ENCODE data around the gene SLC35F2. TPM values are rescaled to one million over a fixed set of nuclear protein-coding genes. Genes with fewer than 3 reads are reported as not detected.

Gene SLC35F2
- total and polyA plus RNA-seq, 2 of the 8 experiments (the other 6 are each of a cell fraction or from before 2014, with no cell fraction given): 15.1 to 29.7 TPM

DNA sequence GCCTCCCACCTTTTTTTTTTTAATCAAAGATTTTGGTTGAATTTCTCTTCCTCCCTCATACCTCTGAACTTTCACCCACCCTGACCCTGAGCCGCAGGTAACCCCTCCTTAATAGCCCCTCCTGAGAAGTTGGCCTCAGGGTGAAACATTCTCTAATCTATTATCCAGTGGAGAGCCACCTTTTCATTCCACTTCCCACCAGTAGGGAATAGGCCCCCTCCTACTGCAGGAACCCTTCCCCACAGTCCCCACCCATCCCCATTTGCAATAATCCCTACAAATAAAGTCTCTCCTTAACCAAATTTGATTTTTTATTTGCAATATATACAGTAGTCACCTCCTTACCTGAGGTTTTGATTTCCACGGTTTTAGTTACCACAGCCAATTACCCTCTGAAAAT lies 2.1 kb upstream of the SLC35F2 start:
- Histone ChIP-seq H2AK5ac (ENCODE audit: low read depth, low read length) (no peak overlapping the region), H2BK20ac (ENCODE audit: low read length) (no peak overlapping the region), H3K23ac (ENCODE audit: insufficient read length) (no peak overlapping the region), H2AFZ (ENCODE audit: low read length) (no peak overlapping the region), H3K36me3 (ENCODE audit: control insufficient read depth in 2 of 4, insufficient read depth in 4 of 4, low read length in 3 of 4) (no peaks in the 10 kb centered on the region), H3K14ac (ENCODE audit: insufficient read length) (no peak overlapping the region), H4K91ac (replicated peaks; ENCODE audit: insufficient read length, low read length) (no peak overlapping the region), H3K79me1 (ENCODE audit: low read depth, low read length) (peaks cover 3% of the 10 kb centered on the region; the same call in 1 of the 2 replicates), H3K9me3 (ENCODE audit: insufficient read depth in 2 of 2, low read depth in 1 of 2, low read length in 1 of 2) (no peaks in the 10 kb centered on the region), H3K56ac (replicated peaks; ENCODE audit: insufficient read length, low read depth, low read length) (no peak overlapping the region), H3K27me3 (replicated peaks in 1 of 4; ENCODE audit: control insufficient read depth in 3 of 4, extremely low read depth in 1 of 4, insufficient read depth in 3 of 4, low read length in 3 of 4) (peaks cover 0 to 9% (median 5%) of the 10 kb centered on the region in 4 experiments; a peak in 4 of 7 replicates), H3K4me3 (ENCODE audit: extremely low read depth in 1 of 4, insufficient read depth in 2 of 4, low read depth in 3 of 4, low read length in 4 of 4) (no peak overlapping the region), H4K5ac (ENCODE audit: insufficient read length, low read depth, low read length) (no peak overlapping the region), H3K27ac (ENCODE audit: low read depth, low read length) (no peak overlapping the region), H2BK5ac (ENCODE audit: low read depth, low read length) (no peak overlapping the region), H4K8ac (ENCODE audit: extremely low read depth, insufficient read depth, low read length) (no peak overlapping the region), H3K79me2 (ENCODE audit: control insufficient read depth in 1 of 2, insufficient read depth in 2 of 2, low read length in 2 of 2) (peaks cover 0 to 17% of the 10 kb centered on the region in 2 experiments; a peak in 2 of 4 replicates), H3K4me1 (replicated peaks in 1 of 4; ENCODE audit: control insufficient read depth in 3 of 4, insufficient read depth in 4 of 4, low read length in 3 of 4) (peaks cover 2 to 6% (median 5%) of the 10 kb centered on the region in 4 experiments; a peak in 4 of 7 replicates), H3K4ac (replicated peaks; ENCODE audit: insufficient read length, low read depth, low read length) (no peak overlapping the region), H3K9ac (replicated peaks in 1 of 4; ENCODE audit: extremely low read depth in 1 of 4, low read depth in 3 of 4, low read length in 3 of 4) (no peak overlapping the region), H2BK120ac (replicated peaks; ENCODE audit: low read depth, low read length) (no peak overlapping the region), H4K20me1 (replicated peaks in 1 of 2; ENCODE audit: control insufficient read depth in 1 of 2, insufficient read depth in 2 of 2, low read length in 2 of 2) (no peaks in the 10 kb centered on the region), H2BK12ac (ENCODE audit: low read depth, low read length) (no peak overlapping the region), H3K4me2 (ENCODE audit: insufficient read depth in 1 of 2, low read depth in 2 of 2, low read length in 2 of 2) (no peak overlapping the region), H3K23me2 (ENCODE audit: low read depth, low read length) (peaks cover 18% of the 10 kb centered on the region), H2BK15ac (ENCODE audit: low read length) (no peak overlapping the region), H3K18ac (ENCODE audit: extremely low read depth, low read length) (no peak overlapping the region)
- FAIRE-seq (no peak), DNase-seq (ENCODE audit: low read depth in 1 of 2, low spot score in 2 of 2) (no peak)
- ChIA-PET CTCF (ENCODE audit: partially characterized antibody) (interaction anchor here (1.1 kb wide), 1 partner anchor 768 kb away, joined by 3 read pairs; no protein-coding TSS in a partner anchor), POLR2A (ENCODE audit: partially characterized antibody) (interaction anchor here (1.1 to 1.2 kb wide), 2 partner anchors 8 to 148 kb away, joined by 3 read pairs; partner anchors contain the start of gene CUL5)
- WGBS, 2 experiments (ENCODE audit: extremely low coverage in 1 of 2, insufficient coverage in 1 of 2, insufficient read length in 1 of 2, insufficient replicate concordance in 2 of 2, low coverage in 1 of 2, low lambda C conversion rate in 2 of 2, missing lambda C conversion rate in 1 of 2): 67% methylated on average over 2 of the region's 2 CpGs; no CpG with 5 or more reads in 1 of the 2 experiments
- TF ChIP-seq CREB1 (IDR thresholded peaks at IDR 0.05) (no peak), ZNF274 (IDR thresholded peaks at IDR 0.05; ENCODE audit: borderline replicate concordance, extremely low read depth, low read length) (no peak), POLR2AphosphoS5 (IDR thresholded peaks at IDR 0.05; ENCODE audit: low read depth, low read length) (no peak), NRF1 (IDR thresholded peaks at IDR 0.05; ENCODE audit: low read depth, low read length) (no peak), SP4 (IDR thresholded peaks at IDR 0.05; ENCODE audit: low read length) (no peak), SP1 (IDR thresholded peaks at IDR 0.05; ENCODE audit: low read depth, low read length) (no peak), MAX (IDR thresholded peaks at IDR 0.05) (no peak), RFX5 (IDR thresholded peaks at IDR 0.05; ENCODE audit: borderline replicate concordance, low read depth, low read length) (no peak), SRF (IDR thresholded peaks at IDR 0.05; ENCODE audit: low read depth, low read length) (no peak), FOSL1 (IDR thresholded peaks at IDR 0.05; ENCODE audit: insufficient read depth, low read depth, low read length) (no peak), JUN (IDR thresholded peaks at IDR 0.05; ENCODE audit: low read depth, low read length) (no peak), MAFK (IDR thresholded peaks at IDR 0.05; ENCODE audit: low read depth, low read length) (no peak), SP2 (IDR thresholded peaks at IDR 0.05; ENCODE audit: low read length) (no peak), CHD2 (IDR thresholded peaks at IDR 0.05; ENCODE audit: low read length) (no peak), PHF8 (conservative IDR thresholded peaks at IDR 0.05; ENCODE audit: low read depth, low read length) (no peak), TCF12 (IDR thresholded peaks at IDR 0.05; ENCODE audit: low read depth, low read length) (no peak)

Measured in H1 (cell line).